GM21528 (cell line): ENCODE results near the gene ITPRIP.

Source experiments
- ATAC-seq: cut with Tn5 transposase; IDR thresholded peaks from one replicate; pipeline ENCODE4 v1.9.1; 2021; ENCODE audit warnings: mild to moderate bottlenecking, moderate library complexity; ENCODE audit not compliant: unreplicated experiment, low FRiP score

The ITPRIP gene

GRCh38 chr10:104344219-104344618, 6.0 kb upstream of the ITPRIP start:
- no peak for ATAC-seq

- no peak for ATAC-seq
Observed at GRCh38 chr10:104342941-104343411, 4.7 kb upstream of the ITPRIP start.

GRCh38 chr10:104340641-104341040, 2.4 kb upstream of the ITPRIP start:
- ATAC-seq: no peak

- ATAC-seq: no peak
Observed at GRCh38 chr10:104340111-104340526, 1.9 kb upstream of the ITPRIP start.

GRCh38 chr10:104339469-104340110, 1.3 kb upstream of the ITPRIP start:
- ATAC-seq: no peak

- ATAC-seq: peak; percentile 47
Observed at GRCh38 chr10:104337521-104337984, 712 bp downstream of the ITPRIP start.

GRCh38 chr10:104336821-104337467, 1.3 kb downstream of the ITPRIP start:
- ATAC-seq: peak; percentile 21

- ATAC-seq: no peak
Observed at GRCh38 chr10:104334965-104335650, 3.2 kb downstream of the ITPRIP start.

GRCh38 chr10:104334561-104334960, 3.7 kb downstream of the ITPRIP start:
- ATAC-seq: no peak

GRCh38 chr10:104333728-104334373, 4.4 kb downstream of the ITPRIP start:
- no peak for ATAC-seq

GRCh38 chr10:104333032-104333727, 5.1 kb downstream of the ITPRIP start:
- ATAC-seq: no peak

- ATAC-seq: no peak
Observed at GRCh38 chr10:104332243-104333031, 5.8 kb downstream of the ITPRIP start.

- no peak for ATAC-seq
Observed at GRCh38 chr10:104331208-104331838, 6.9 kb downstream of the ITPRIP start.

GRCh38 chr10:104330168-104331110, 7.8 kb downstream of the ITPRIP start:
- ATAC-seq: no peak

- no peak for ATAC-seq
Observed at GRCh38 chr10:104329735-104330134, 8.5 kb downstream of the ITPRIP start.

GRCh38 chr10:104328896-104329710, 9.2 kb downstream of the ITPRIP start:
- ATAC-seq: peak; percentile 53

- ATAC-seq: no peak
Observed at GRCh38 chr10:104328646-104328895, 9.7 kb downstream of the ITPRIP start.
